Dendritic cell treated with granulocyte-macrophage colony-stimulating factor and Interleukin-4, amounts not matched to agents 40 ng/mL and 50 ng/mL, for 4 days (primary cell): ENCODE data around the gene ITSN1.

ENCODE experiments used
- H3K27ac Mint-ChIP-seq: one replicate; pipeline ENCODE4 v1.8.0; 2022; ENCODE audit warnings: mild to moderate bottlenecking, mixed read lengths
- H3K27me3 Mint-ChIP-seq: one replicate; pipeline ENCODE4 v1.8.0; 2022; ENCODE audit warnings: mild to moderate bottlenecking, mixed read lengths
- H3K36me3 Mint-ChIP-seq: one replicate; pipeline ENCODE4 v1.8.0; 2022; ENCODE audit warnings: low read depth, mixed read lengths
- H3K4me1 Mint-ChIP-seq: one replicate; pipeline ENCODE4 v1.8.0; 2022; ENCODE audit warnings: low read depth, mixed read lengths
- H3K4me3 Mint-ChIP-seq: one replicate; pipeline ENCODE4 v1.8.0; 2022; ENCODE audit warnings: mild to moderate bottlenecking, moderate library complexity, mixed read lengths
- H3K9me3 Mint-ChIP-seq: one replicate; pipeline ENCODE4 v1.8.0; 2022; ENCODE audit warnings: mixed read lengths
- intact Hi-C: fragments of 100-400 bp; cut with micrococcal nuclease; formaldehyde crosslinking; loops from one replicate; pipeline ENCODE4 v1.15.0; 2022

The ITSN1 gene

GRCh38 chr21:33642896-33643657 lies 776 bp downstream of the ITSN1 start:
- peaks cover 28% of the 10 kb centered on the region for H3K36me3 Mint-ChIP-seq
- intact Hi-C loops: loop anchor here (2.0 to 5.0 kb wide), 3 partner anchors 14 to 259 kb away; no protein-coding TSS in a partner anchor
- no peaks in the 10 kb centered on the region for H3K9me3 Mint-ChIP-seq

DNA sequence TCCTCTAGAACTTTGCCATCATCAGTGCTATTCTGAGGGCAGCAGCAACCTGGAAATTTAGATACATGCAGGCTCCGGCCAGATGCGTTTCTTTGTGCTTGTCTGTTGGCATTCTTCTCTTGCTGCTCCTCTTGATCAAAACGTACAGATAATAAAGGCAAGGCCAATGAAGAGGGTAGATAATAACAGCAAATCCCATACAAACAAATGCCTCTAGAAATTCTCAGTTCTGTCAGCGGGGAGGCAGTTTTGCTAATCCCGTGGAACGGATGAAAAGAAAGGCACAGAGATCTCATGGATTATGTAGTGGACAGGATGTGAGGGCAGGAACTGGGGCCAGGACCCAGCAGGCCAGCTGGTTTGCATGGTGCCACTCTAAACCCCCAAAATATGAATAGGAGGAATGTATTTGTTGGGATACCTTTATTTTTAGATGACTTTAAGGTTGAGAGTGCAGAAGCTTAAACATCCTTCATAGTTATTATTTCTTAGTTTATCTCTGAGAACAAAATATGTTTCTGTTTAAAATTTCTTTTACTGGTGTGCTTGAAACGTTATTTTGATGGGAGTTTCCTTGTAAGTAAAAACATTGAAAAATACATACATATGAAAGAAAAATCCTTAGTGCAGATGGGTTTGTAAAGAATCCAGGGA lies 1.5 kb downstream of the ITSN1 start:
- H3K4me1 Mint-ChIP-seq: peaks cover 30% of the 10 kb centered on the region
- intact Hi-C loops: loop anchor here (2.0 to 5.0 kb wide), 3 partner anchors 13 to 259 kb away; no protein-coding TSS in a partner anchor
- H3K4me3 Mint-ChIP-seq: peak overlapping the region; percentile 94
- no peaks in the 10 kb centered on the region for H3K9me3 Mint-ChIP-seq
- H3K36me3 Mint-ChIP-seq: peaks cover 28% of the 10 kb centered on the region
- no peaks in the 10 kb centered on the region for H3K27me3 Mint-ChIP-seq
- H3K27ac Mint-ChIP-seq: peak overlapping the region; percentile 84

More at GRCh38 chr21:33642896-33643657, 776 bp downstream of the ITSN1 start:
- no peaks in the 10 kb centered on the region for H3K27me3 Mint-ChIP-seq
- H3K4me1 Mint-ChIP-seq: peaks cover 25% of the 10 kb centered on the region
- peak overlapping the region; percentile 94 for H3K4me3 Mint-ChIP-seq
- peak overlapping the region; percentile 84 for H3K27ac Mint-ChIP-seq

DNA sequence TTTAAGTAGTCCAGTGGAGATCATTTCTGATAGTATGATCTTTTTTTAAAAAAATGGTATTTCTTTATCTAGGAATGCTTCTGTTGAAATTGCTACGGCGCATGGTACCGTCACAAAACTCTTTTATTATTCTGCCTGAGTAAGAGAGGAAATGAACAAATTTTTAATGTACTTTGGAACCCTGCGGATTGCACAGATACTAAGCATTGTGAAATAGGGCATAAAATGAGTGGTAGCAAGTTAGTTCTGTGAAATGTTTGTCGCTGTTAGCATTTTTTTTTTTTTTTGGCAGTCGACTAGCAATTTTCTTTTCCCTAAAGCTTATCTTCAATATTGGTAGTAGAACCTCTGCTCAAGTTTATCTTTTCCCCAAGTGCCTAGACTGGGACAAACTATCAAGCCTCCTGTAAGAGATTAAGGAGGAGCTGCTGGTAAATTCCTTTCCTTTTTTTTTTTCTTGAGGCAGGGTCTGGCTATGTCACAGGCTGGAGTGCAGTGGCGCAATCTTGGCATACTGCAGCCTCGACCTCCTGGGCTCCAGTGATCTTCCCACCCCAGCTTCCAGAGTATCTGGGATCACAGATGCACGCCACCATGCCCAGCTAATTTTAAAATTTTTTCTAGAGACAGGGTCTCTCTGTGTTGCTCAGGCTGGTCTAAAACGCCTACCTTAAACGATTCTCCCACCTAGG lies 2.2 kb downstream of the ITSN1 start:
- H3K27me3 Mint-ChIP-seq: no peaks in the 10 kb centered on the region
- intact Hi-C loops: loop anchor here (5.0 kb wide), 1 partner anchor 258 kb away; no protein-coding TSS in a partner anchor
- H3K36me3 Mint-ChIP-seq: peaks cover 28% of the 10 kb centered on the region
- H3K4me1 Mint-ChIP-seq: peaks cover 37% of the 10 kb centered on the region
- H3K4me3 Mint-ChIP-seq: peak overlapping the region; percentile 94
- peak overlapping the region; percentile 84 for H3K27ac Mint-ChIP-seq
- H3K9me3 Mint-ChIP-seq: no peaks in the 10 kb centered on the region

- H3K27me3 Mint-ChIP-seq: no peaks in the 10 kb centered on the region
- intact Hi-C loops: no loop called here
- no peak overlapping the region for H3K27ac Mint-ChIP-seq
Observed at GRCh38 chr21:33645730-33646129, 3.4 kb downstream of the ITSN1 start.

DNA sequence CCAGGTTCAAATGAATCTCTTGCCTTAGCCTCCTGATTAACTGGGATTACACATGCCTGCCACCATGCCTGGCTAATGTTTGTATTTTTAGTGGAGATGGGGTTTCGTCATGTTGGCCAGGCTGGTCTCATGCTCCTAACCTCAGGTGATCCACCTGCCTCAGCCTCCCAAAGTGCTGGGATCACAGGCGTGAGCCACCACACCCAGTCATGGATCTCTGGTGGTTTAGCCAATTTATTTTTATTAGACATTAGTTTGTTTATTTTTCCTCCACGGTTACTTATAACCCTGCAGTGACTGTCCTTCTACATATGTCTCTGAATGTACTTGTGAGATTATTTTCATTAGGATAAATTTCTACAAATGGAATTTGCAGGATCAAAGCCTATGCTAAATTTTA lies 5.3 kb downstream of the ITSN1 start:
- Mint-ChIP-seq H3K27ac (no peak overlapping the region), H3K36me3 (peaks cover 9% of the 10 kb centered on the region), H3K9me3 (no peaks in the 10 kb centered on the region), H3K4me1 (peaks cover 47% of the 10 kb centered on the region), H3K4me3 (no peak overlapping the region), H3K27me3 (no peaks in the 10 kb centered on the region)
- intact Hi-C loops: no loop called here

More at GRCh38 chr21:33645730-33646129, 3.4 kb downstream of the ITSN1 start:
- Mint-ChIP-seq H3K9me3 (no peaks in the 10 kb centered on the region), H3K36me3 (peaks cover 28% of the 10 kb centered on the region), H3K4me1 (peaks cover 45% of the 10 kb centered on the region), H3K4me3 (no peak overlapping the region)

GRCh38 chr21:33648555-33648954 lies 6.3 kb downstream of the ITSN1 start:
- peaks cover 44% of the 10 kb centered on the region for H3K4me1 Mint-ChIP-seq
- intact Hi-C loops: no loop called here
- no peak overlapping the region for H3K4me3 Mint-ChIP-seq
- peaks cover under 1% of the 10 kb centered on the region for H3K36me3 Mint-ChIP-seq
- H3K27me3 Mint-ChIP-seq: no peaks in the 10 kb centered on the region
- H3K27ac Mint-ChIP-seq: peak overlapping the region; percentile 77
- no peaks in the 10 kb centered on the region for H3K9me3 Mint-ChIP-seq

DNA sequence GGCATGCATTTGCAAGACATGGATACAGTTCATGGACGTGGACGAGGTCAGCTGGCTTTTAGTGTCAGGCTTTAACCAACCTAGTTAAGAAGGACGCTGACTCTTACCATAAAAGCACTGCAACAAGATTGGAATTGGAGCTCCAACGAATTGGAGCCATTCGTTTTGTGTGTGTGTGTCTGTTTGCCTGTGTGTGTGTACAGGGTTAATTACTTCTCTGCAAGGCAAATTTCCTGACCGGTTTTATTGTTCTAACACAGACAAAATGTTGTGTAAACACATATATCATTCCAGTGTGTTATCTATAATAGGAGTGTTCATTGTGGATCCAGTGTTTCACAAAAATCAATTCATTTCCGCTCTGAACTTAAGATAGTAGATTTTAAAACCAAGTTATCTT lies 7.9 kb downstream of the ITSN1 start:
- no peak overlapping the region for H3K4me3 Mint-ChIP-seq
- peaks cover 46% of the 10 kb centered on the region for H3K4me1 Mint-ChIP-seq
- H3K36me3 Mint-ChIP-seq: peaks cover 11% of the 10 kb centered on the region
- H3K9me3 Mint-ChIP-seq: no peaks in the 10 kb centered on the region
- intact Hi-C loops: no loop called here
- no peak overlapping the region for H3K27ac Mint-ChIP-seq
- H3K27me3 Mint-ChIP-seq: no peaks in the 10 kb centered on the region

GRCh38 chr21:33650929-33651509 lies 8.7 kb downstream of the ITSN1 start:
- Mint-ChIP-seq H3K4me1 (peaks cover 52% of the 10 kb centered on the region), H3K27ac (peak overlapping the region; percentile 26)
- intact Hi-C loops: no loop called here

GRCh38 chr21:33651965-33652680 lies 9.8 kb downstream of the ITSN1 start:
- H3K4me1 Mint-ChIP-seq: peaks cover 60% of the 10 kb centered on the region
- intact Hi-C loops: no loop called here
- H3K27me3 Mint-ChIP-seq: no peaks in the 10 kb centered on the region
- no peak overlapping the region for H3K27ac Mint-ChIP-seq
- H3K36me3 Mint-ChIP-seq: peaks cover 11% of the 10 kb centered on the region
- H3K9me3 Mint-ChIP-seq: no peaks in the 10 kb centered on the region
- no peak overlapping the region for H3K4me3 Mint-ChIP-seq

More at GRCh38 chr21:33650929-33651509, 8.7 kb downstream of the ITSN1 start:
- Mint-ChIP-seq H3K36me3 (peaks cover 11% of the 10 kb centered on the region), H3K9me3 (no peaks in the 10 kb centered on the region), H3K4me3 (no peak overlapping the region), H3K27me3 (no peaks in the 10 kb centered on the region)

- Mint-ChIP-seq H3K36me3 (peaks cover 11% of the 10 kb centered on the region), H3K9me3 (no peaks in the 10 kb centered on the region), H3K4me3 (no peak overlapping the region), H3K27ac (peak overlapping the region; percentile 53), H3K27me3 (no peaks in the 10 kb centered on the region), H3K4me1 (peaks cover 67% of the 10 kb centered on the region)
- intact Hi-C loops: no loop called here
Observed at GRCh38 chr21:33654412-33654811, 12.1 kb downstream of the ITSN1 start.

DNA sequence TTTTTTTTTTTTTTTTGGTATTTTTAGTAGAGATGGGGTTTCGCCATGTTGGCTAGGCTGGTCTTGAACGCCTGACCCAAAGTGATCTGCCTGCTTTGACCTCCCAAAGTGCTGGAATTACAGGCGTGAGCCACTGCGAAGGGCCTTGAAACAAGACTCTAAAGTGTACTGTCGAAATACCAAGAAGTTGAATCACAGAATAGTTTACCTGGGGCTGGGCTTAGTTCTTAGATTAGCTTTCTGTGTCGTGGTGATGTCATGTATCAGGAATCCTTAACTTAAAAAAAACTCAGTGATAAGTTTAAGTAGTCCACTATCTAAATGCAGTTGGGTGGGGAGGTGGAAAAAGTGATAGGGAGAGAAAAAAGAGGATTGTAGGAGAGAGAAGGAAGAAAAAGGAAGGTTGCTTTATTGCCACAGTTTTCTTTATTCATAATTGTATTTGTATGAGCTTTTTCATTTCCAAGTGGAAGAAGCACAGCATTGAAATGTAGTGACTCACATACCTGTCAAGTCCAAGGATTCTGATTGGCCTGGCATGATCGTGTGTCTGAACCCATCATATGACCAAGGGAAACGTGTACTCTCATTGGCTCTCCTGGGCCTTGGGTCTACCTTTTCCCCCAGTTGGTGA lies 13.4 kb downstream of the ITSN1 start:
- Mint-ChIP-seq H3K4me3 (no peak overlapping the region), H3K36me3 (peaks cover 11% of the 10 kb centered on the region), H3K27ac (peak overlapping the region; percentile 84), H3K9me3 (no peaks in the 10 kb centered on the region), H3K4me1 (peaks cover 64% of the 10 kb centered on the region), H3K27me3 (no peaks in the 10 kb centered on the region)
- intact Hi-C loops: loop anchor here (2.0 kb wide), 1 partner anchor 13 kb away; the partner anchor contains the start of gene ITSN1

GRCh38 chr21:33657124-33657820 lies 15.0 kb downstream of the ITSN1 start:
- H3K27me3 Mint-ChIP-seq: no peaks in the 10 kb centered on the region
- H3K4me1 Mint-ChIP-seq: peaks cover 63% of the 10 kb centered on the region
- peaks cover 9% of the 10 kb centered on the region for H3K9me3 Mint-ChIP-seq
- H3K36me3 Mint-ChIP-seq: peaks cover 11% of the 10 kb centered on the region
- H3K27ac Mint-ChIP-seq: peak overlapping the region; percentile 84
- intact Hi-C loops: loop anchor here (2.0 kb wide), 1 partner anchor 14 kb away; the partner anchor contains the start of gene ITSN1
- H3K4me3 Mint-ChIP-seq: peak overlapping the region; percentile 54
